GM12878 (cell line): Measurements from ENCODE around the gene CDC37. TPM values are rescaled to one million over a fixed set of nuclear protein-coding genes. Genes with fewer than 3 reads are reported as not detected.

Experiments used
- BCLAF1 ChIP-seq: fragments of 450-650 bp; IDR thresholded peaks from 2 replicates; pipeline ENCODE4 v1.6.1; 2017; ENCODE audit warnings: antibody characterized with exemption, mild to moderate bottlenecking, moderate library complexity
- BRCA1 ChIP-seq: IDR thresholded peaks from 2 replicates; pipeline ENCODE4 v1.6.1; 2011; ENCODE audit warnings: low read depth, low read length, improper control_type of control experiment
- E2F4 ChIP-seq: IDR thresholded peaks from 2 replicates; pipeline ENCODE4 v1.6.1; 2012; ENCODE audit warnings: low read depth, low read length, improper control_type of control experiment
- ESRRA ChIP-seq: IDR thresholded peaks from 2 replicates; pipeline ENCODE4 v1.6.1; 2012; ENCODE audit warnings: mild to moderate bottlenecking, low read length, improper control_type of control experiment
- ETV6 ChIP-seq, 2 experiments: fragments of 450-650 bp in 1 of 2; IDR thresholded peaks in 1 of 2; conservative IDR thresholded peaks in 1 of 2; 2 replicates each; pipeline ENCODE4 v1.6.1; 2014; ENCODE audit warnings: antibody characterized with exemption in 1 of 2, borderline replicate concordance in 1 of 2, low read depth in 1 of 2, mild to moderate bottlenecking in 1 of 2, moderate library complexity in 1 of 2
- FOXK2 ChIP-seq: fragments of 450-650 bp; IDR thresholded peaks from 2 replicates; pipeline ENCODE4 v1.6.1; 2017; ENCODE audit warnings: mild to moderate bottlenecking, moderate library complexity
- GATAD2B ChIP-seq: fragments of 450-650 bp; conservative IDR thresholded peaks from 2 replicates; pipeline ENCODE4 v1.6.1; 2017; ENCODE audit warnings: low read depth, mild to moderate bottlenecking, moderate library complexity
- IRF5 ChIP-seq: fragments of 450-650 bp; IDR thresholded peaks from 2 replicates; pipeline ENCODE4 v1.6.1; 2017; ENCODE audit warnings: borderline replicate concordance
- MEF2A ChIP-seq: IDR thresholded peaks from 2 replicates; pipeline ENCODE4 v1.6.1; 2011; ENCODE audit warnings: low read depth, mild to moderate bottlenecking, low read length, moderate library complexity; ENCODE audit not compliant: insufficient read depth
- NKRF ChIP-seq: fragments of 450-650 bp; conservative IDR thresholded peaks from 2 replicates; pipeline ENCODE4 v1.6.1; 2017; ENCODE audit warnings: mild to moderate bottlenecking, moderate library complexity
- NR2F1 ChIP-seq: fragments of 450-650 bp; conservative IDR thresholded peaks from 2 replicates; pipeline ENCODE4 v1.6.1; 2017; ENCODE audit warnings: mild to moderate bottlenecking
- REST ChIP-seq: IDR thresholded peaks from 2 replicates; pipeline ENCODE4 v1.6.1; 2012; ENCODE audit warnings: mild to moderate bottlenecking, low read depth, low read length
- RFX5 ChIP-seq: IDR thresholded peaks from 2 replicates; pipeline ENCODE4 v1.6.1; 2011; ENCODE audit warnings: low read depth, low read length, improper control_type of control experiment
- RUNX3 ChIP-seq: IDR thresholded peaks from 2 replicates; pipeline ENCODE4 v1.6.1; 2012; ENCODE audit warnings: low read length, inconsistent platforms
- TAF1 ChIP-seq: IDR thresholded peaks from 2 replicates; pipeline ENCODE4 v1.6.1; 2011; ENCODE audit warnings: mild to moderate bottlenecking, low read depth, low read length, borderline replicate concordance
- ZNF207 ChIP-seq: fragments of 450-650 bp; IDR thresholded peaks from 2 replicates; pipeline ENCODE4 v1.6.1; 2014; ENCODE audit warnings: antibody characterized with exemption, mild to moderate bottlenecking, borderline replicate concordance
- polyA plus RNA-seq, 11 experiments: library from polyadenylated mRNA; depleted of rRNA in 4 of 11; unstranded in 6 of 11; stranded (reverse) in 5 of 11; fragments of >200 nt; fragmentation: Nextera tagmentation in 4 of 11; fragmentation: Illumina TruSeq in 1 of 11; extraction: Ambion mirVana in 4 of 11; extraction: Trizol in 1 of 11; gene quantifications; 1 replicate in 1 of 11; 2 replicates in 10 of 11; pipeline versions ENCODE4 v1.2.1 to v1.2.3, GENCODE V29; 2011 to 2016; ENCODE audit warnings: inconsistent platforms in 2 of 11, missing spikeins in 2 of 11, low read depth in 1 of 11
- total RNA-seq, 4 experiments: library from RNA; depleted of rRNA in 3 of 4; stranded (reverse); fragments of >200 nt in 3 of 4; fragmentation: Illumina TruSeq in 1 of 4; extraction: Trizol in 1 of 4; gene quantifications; 2 replicates each; pipeline versions ENCODE4 v1.2.1 to v1.2.3, GENCODE V29; 2013 to 2021

The CDC37 gene
- total and polyA plus RNA-seq, 10 of the 15 experiments (the other 5 are each of a cell fraction or from before 2014, with no cell fraction given): 4.7 to 265 (median 176) TPM

- TF ChIP-seq IRF5 (no peak), ETV6 (conservative IDR thresholded peaks at IDR 0.05 in 1 of 2, IDR thresholded peaks at IDR 0.05 in 1 of 2; ENCODE audit: borderline replicate concordance in 1 of 2, low read depth in 1 of 2) (no peak), MEF2A (no peak), E2F4 (no peak), ZNF207 (no peak), RFX5 (no peak), BCLAF1 (no peak), ESRRA (no peak), BRCA1 (no peak), REST (no peak), FOXK2 (no peak), NKRF (no peak), GATAD2B (no peak), TAF1 (no peak), RUNX3 (no peak), NR2F1 (no peak)
Observed at GRCh38 chr19:10388957-10389356, 14.4 kb downstream of the CDC37 start (continued).
